Gastroesophageal sphincter (tissue), 3 donors: ENCODE results near the gene STRBP.

Experiments used
- CTCF ChIP-seq, 4 experiments: fragments of 200-600 bp in 2 of 4; fragments of 450-650 bp in 2 of 4; sonication (generic) in 1 of 4; IDR thresholded peaks; one replicate each; pipeline ENCODE4 v1.5.1; 2017 to 2019; ENCODE audit warnings: antibody characterized with exemption in 4 of 4, mild to moderate bottlenecking in 2 of 4, moderate library complexity in 2 of 4
- POLR2A ChIP-seq, 2 donors: fragments of 450-650 bp; IDR thresholded peaks; one replicate each; pipeline ENCODE4 v1.6.1; 2017; ENCODE audit warnings: antibody characterized with exemption in 2 of 2, mild to moderate bottlenecking in 2 of 2, moderate library complexity in 1 of 2
- POLR2AphosphoS5 ChIP-seq: sonication (generic); formaldehyde crosslinking; IDR thresholded peaks from one replicate; pipeline ENCODE4 v1.6.1; 2017; ENCODE audit warnings: antibody characterized with exemption

- TF ChIP-seq POLR2A (IDR thresholded peaks at IDR 0.05) (no peak), CTCF (IDR thresholded peaks at IDR 0.05) (no peak), POLR2AphosphoS5 (no peak)
These were observed 168.8 kb downstream of the STRBP start for GRCh38 chr9:123099548-123099947.
